Stimulated activated CD4-positive, alpha-beta T cell treated with anti-CD3 and anti-CD28 coated beads, Interleukin-12 subunit alpha, Interleukin-12 subunit beta, amount 100 ng/mL, for 48 hours (primary cell): Measurements from ENCODE around the gene MBD1.
"Not testable (repeated sequence)": the region's sequence is repeated elsewhere in the genome, so short reads cannot be mapped to it uniquely, and the experiment has no call there.

ENCODE experiments used
- DNase-seq, 3 donors: peaks; one replicate each; pipeline ENCODE4 v3.0.0-alpha.2; 2020; ENCODE audit warnings: low read depth in 2 of 3, low spot score in 1 of 3

MBD1 gene

GRCh38 chr18:50274044-50274442 lies 7.3 kb downstream of the MBD1 start:
- DNase-seq: no peak

DNA sequence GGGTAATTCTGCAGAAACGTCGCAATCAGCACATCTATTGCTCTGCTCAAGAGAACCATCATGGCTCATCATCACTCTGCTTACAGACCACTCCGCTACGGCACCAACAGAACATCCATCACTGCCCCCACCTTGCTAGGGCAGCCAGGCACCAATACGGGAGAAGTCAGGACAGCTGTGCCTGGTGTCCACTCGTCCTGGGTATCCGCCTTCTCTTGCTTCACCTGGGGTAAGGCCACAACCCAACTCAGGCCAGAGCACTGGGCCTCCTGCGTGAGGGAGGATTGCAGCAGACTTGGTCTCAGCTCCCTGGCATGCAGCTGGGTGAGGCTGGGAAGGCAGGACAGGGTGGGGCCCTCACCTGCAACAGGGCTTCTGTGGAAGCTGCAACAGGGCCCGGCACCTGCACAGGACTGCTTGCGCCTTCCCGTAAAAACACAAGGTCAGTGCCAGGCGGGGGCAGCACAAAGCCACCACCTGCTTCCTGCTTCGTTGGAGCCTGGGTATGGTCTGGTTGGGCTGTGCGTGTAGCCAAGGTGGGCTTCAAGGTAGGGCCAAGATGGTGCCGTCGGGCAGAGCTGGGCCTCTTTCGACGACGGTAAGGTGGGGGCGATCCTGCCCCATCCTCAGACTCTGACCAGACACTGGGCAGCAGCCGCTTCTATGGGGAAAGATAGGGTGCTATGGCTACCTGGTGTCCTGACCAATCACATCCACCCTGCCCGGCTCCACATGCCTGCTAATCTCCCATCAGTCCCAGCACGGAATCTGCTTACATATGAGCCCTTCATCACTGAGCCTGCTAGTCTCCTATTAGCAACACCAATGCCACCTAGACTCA lies 7.9 kb downstream of the MBD1 start:
- no peak for DNase-seq

- DNase-seq: no peak
Observed at GRCh38 chr18:50272568-50272967, 8.8 kb downstream of the MBD1 start.

- peak; percentile 59 to 75 (median 70) for DNase-seq
Observed at GRCh38 chr18:50268022-50268747, 13.1 kb downstream of the MBD1 start.

- peak; percentile 73 to 86 (median 74) for DNase-seq
Observed at GRCh38 chr18:50266248-50266704, 15.0 kb downstream of the MBD1 start, which contains the start of gene CFAP53. CFAP53 (minus strand) TSS chr18:50266495; CDS start chr18:50266404, 91 bp downstream.

DNA sequence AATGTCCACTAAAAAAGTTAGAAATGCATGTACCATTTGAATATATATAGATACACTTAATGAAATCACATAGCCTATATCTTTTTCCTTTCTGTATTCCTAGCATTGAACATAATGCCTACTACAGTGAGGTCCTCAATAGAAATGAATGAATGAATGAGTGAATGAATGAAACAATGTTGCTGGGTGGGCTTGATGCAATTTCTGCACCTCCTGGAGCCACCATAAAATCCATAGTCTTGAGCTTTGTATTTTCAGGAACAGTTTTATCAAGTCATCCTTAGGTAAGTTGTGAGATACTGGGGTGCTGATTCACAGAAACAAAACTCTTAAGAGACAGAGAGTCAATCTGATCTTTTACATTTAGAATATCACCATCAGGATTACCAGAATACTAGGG lies 18.3 kb downstream of the MBD1 start:
- no peak for DNase-seq

DNA sequence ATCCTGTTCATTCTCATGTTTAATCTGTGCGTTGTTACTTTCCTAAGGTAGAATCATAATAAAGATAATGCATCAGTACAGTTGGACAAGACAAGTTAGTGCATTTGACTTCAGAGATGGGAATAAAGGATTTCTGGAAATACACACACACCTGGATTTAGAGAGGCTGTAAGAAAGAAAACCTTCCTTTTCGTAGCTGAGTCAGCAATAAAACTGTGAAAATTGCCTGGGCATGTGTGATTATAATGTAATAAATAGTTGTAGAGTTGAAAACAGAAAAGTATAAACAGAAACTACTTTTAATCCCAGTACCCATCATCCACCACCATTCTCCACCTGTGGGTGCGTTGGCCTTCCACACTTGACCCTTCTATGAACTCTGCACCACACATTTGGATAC lies 30.4 kb downstream of the MBD1 start:
- DNase-seq: no peak

DNA sequence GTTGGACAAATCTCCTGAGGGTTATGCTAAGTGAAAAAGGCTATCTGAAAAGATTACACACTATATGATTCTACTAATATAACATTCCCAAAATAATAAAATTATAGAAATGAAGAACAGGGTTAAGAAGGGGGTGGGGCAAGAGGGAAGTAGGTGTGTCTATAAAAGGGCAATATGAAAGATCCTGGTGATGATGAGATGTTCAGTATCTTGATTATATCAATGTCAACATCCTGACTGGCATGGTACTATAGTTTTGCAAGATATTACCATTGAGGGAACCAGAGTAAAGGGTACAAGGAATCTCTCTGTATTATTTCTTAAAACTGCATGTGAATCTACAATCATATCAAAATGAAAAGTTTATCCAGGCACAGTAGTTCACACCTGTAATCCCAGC lies 31.7 kb downstream of the MBD1 start:
- no peak for DNase-seq

DNA sequence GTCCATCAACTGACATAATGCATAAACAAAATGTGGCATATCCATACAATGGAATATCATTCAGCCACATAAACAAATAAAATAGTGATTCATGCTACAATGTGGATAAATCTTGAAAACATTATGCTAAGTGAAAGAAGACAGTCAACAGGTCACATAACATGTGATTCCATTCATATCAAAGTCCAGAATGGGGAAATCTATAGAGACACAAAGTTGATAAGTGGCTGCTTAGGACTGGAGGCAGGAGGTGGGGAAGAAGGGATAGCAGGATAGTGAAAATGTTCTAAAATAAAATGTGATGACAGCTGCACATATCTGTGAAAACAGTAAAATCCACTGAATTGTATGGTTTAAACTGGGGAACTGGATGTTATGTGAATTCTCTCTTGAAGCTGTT lies 33.8 kb downstream of the MBD1 start:
- DNase-seq: no peak

- not testable (repeated sequence) for DNase-seq
Observed at GRCh38 chr18:50241768-50242167, 39.6 kb downstream of the MBD1 start.

- no peak for DNase-seq
Observed at GRCh38 chr18:50240080-50240563, 41.2 kb downstream of the MBD1 start.

DNA sequence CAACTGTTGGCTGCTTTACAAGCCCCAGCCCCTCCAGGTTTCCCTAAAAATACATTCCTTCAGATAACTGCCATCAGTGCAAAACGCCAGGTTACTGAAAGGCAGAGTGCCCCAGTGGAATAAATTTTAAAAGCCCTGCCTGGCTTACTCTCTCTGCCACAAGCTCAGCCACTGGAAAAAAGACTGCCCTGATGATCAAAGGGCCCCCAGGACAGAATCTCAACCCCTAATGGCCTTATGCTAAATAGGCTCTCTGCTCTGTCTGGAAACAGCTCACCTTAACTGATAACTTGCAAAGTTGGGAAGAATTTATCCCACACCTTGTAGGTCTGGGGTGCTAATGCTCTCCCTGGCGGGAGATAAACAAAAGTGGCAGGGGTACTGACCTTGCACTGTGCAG lies 48.9 kb downstream of the MBD1 start:
- DNase-seq: no peak

DNA sequence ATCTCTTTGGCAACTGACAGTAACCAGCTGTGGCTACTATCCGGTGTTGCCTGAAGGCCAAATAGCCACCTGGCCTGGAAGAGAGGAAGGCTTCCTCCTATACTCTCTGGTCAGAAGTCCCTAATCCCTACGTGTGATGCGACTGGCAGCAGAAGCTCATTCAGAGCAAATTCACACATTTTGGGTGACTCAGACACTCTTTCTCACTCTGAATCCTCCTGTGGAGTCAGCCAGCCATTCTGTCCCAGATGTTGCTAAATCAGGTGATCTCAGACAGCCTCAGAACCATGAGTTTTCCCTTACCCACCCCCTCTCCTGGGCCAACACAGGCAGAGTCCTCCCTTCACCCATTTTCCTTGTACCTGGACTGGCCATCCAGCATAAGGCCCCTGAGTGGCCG lies 49.7 kb downstream of the MBD1 start:
- peak in 2 of 3 donors; percentile 1 to 14 for DNase-seq

DNA sequence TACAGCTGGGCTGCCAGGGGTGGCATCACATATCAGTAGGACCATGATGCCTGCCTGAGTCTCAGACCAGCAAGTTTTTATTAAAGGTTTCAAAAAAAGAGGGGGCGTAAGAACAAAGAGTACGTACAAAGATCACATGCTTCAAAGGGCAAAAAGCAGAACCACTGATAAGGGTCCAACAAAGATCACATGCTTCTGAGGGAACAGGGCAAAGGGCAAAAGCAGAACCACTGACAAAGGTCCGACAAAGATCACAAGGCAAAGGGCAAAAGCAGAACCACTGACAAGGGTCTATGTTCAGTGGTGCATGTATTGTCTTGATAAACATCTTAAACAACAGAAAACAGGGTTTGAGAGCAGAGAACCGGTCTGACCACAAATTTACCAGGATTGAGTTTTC lies 61.1 kb downstream of the MBD1 start:
- DNase-seq: not testable (repeated sequence)
